Mammary epithelial cell (primary cell): ENCODE measurements around the gene PACSIN2.

ENCODE experiments used
- CTCF ChIP-seq, 2 donors: IDR thresholded peaks in 1 of 2; conservative IDR thresholded peaks in 1 of 2; 2 replicates each; pipeline ENCODE4 v1.5.1; 2011 to 2012; ENCODE audit warnings: inconsistent platforms in 2 of 2, low read length in 2 of 2, mild to moderate bottlenecking in 2 of 2, control low read depth in 1 of 2, low read depth in 1 of 2; ENCODE audit not compliant: insufficient read depth in 1 of 2; ENCODE audit errors: extremely low read depth in 1 of 2
- EZH2 ChIP-seq: IDR thresholded peaks from 2 replicates; pipeline ENCODE4 v1.6.1; 2012; ENCODE audit warnings: low read length, inconsistent platforms, borderline replicate concordance

GRCh38 chr22:42847110-42847509, 167.8 kb downstream of the PACSIN2 start:
- TF ChIP-seq CTCF (conservative IDR thresholded peaks at IDR 0.05 in 1 of 2, IDR thresholded peaks at IDR 0.05 in 1 of 2; ENCODE audit: extremely low read depth in 1 of 2, insufficient read depth in 1 of 2, low read depth in 1 of 2, low read length in 2 of 2) (no peak), EZH2 (no peak)
